OCI-LY7 (cell line): Measurements from ENCODE around the gene APEH. TPM values are rescaled to one million over a fixed set of nuclear protein-coding genes. Genes with fewer than 3 reads are reported as not detected.

Experiments used
- BruUV-seq: library from RNA; stranded (reverse); fragments of 400-500 nt; replicated peaks from 2 replicates; lab custom pipeline; 2021; lab: Mats Ljungman, UMichigan
- CTCF ChIA-PET: fragments of 300-600 bp; sonication (Branson Sonifier 250); formaldehyde crosslinking; loops from one replicate; lab custom pipeline; 2022; ENCODE audit warnings: antibody characterized with exemption; ENCODE audit not compliant: unreplicated experiment; lab: Charles Lee
- POLR2A ChIA-PET: fragments of 300-600 bp; sonication (Branson Sonifier 250); formaldehyde crosslinking; loops from one replicate; lab custom pipeline; 2022; ENCODE audit warnings: antibody characterized with exemption; lab: Charles Lee
- DNase-seq: peaks from one replicate; pipeline ENCODE4 v3.0.0-alpha.2; 2015; ENCODE audit warnings: low spot score
- H2AFZ ChIP-seq: fragments of 200-600 bp; sonication (generic), shearing (Covaris generic); 2 replicates; pipeline ENCODE4 v1.6.1; 2014; ENCODE audit warnings: mild to moderate bottlenecking, antibody characterized with exemption, low read length, moderate library complexity
- H3K27ac ChIP-seq: fragments of 200-600 bp; sonication (generic); 2 replicates; pipeline ENCODE4 v1.5.1; 2014; ENCODE audit warnings: mixed run types, low read depth, mild to moderate bottlenecking, moderate library complexity, low read length, inconsistent platforms; ENCODE audit not compliant: poor library complexity, severe bottlenecking
- H3K36me3 ChIP-seq: fragments of 200-600 bp; sonication (generic); 2 replicates; pipeline ENCODE4 v1.6.1; 2014; ENCODE audit warnings: mild to moderate bottlenecking, antibody characterized with exemption, low read length, moderate library complexity, mixed read lengths; ENCODE audit not compliant: insufficient read depth
- H3K4me1 ChIP-seq: fragments of 200-600 bp; sonication (generic); 2 replicates; pipeline ENCODE4 v1.5.1; 2014; ENCODE audit warnings: mild to moderate bottlenecking, low read length; ENCODE audit not compliant: insufficient read depth, poor library complexity, severe bottlenecking
- H3K4me2 ChIP-seq: fragments of 200-600 bp; sonication (generic); 2 replicates; pipeline ENCODE4 v1.6.1; 2014; ENCODE audit warnings: mild to moderate bottlenecking, low read length
- H3K4me3 ChIP-seq: fragments of 200-600 bp; sonication (generic); 2 replicates; pipeline ENCODE4 v1.5.1; 2014; ENCODE audit warnings: mild to moderate bottlenecking, low read depth, low read length; ENCODE audit not compliant: poor library complexity, severe bottlenecking
- H3K79me2 ChIP-seq: fragments of 200-600 bp; sonication (generic); 2 replicates; pipeline ENCODE4 v1.6.1; 2016; ENCODE audit warnings: low read depth, mild to moderate bottlenecking, low read length, moderate library complexity, mixed read lengths; ENCODE audit not compliant: insufficient read depth
- H3K9me2 ChIP-seq: fragments of 200-600 bp; sonication (generic); 2 replicates; pipeline ENCODE4 v1.6.1; 2016; ENCODE audit warnings: mild to moderate bottlenecking, low read length, mixed read lengths; ENCODE audit not compliant: insufficient read depth
- H3K9me3 ChIP-seq: fragments of 200-600 bp; sonication (generic); 2 replicates; pipeline ENCODE4 v1.6.1; 2014; ENCODE audit warnings: mild to moderate bottlenecking, mixed run types, low read length, mixed read lengths
- H4K20me1 ChIP-seq: fragments of 200-600 bp; sonication (generic); 2 replicates; pipeline ENCODE4 v1.6.1; 2014; ENCODE audit warnings: mild to moderate bottlenecking, antibody characterized with exemption, low read length, moderate library complexity, mixed read lengths; ENCODE audit not compliant: insufficient read depth
- CTCF ChIP-seq: fragments of 200-600 bp; sonication (generic); conservative IDR thresholded peaks from 2 replicates; pipeline ENCODE4 v1.5.1; 2014; ENCODE audit warnings: mild to moderate bottlenecking, antibody characterized with exemption, low read length, moderate library complexity, mixed read lengths
- EZH2phosphoT487 ChIP-seq: fragments of 200-600 bp; sonication (generic); IDR thresholded peaks from 2 replicates; pipeline ENCODE4 v1.6.1; 2018; ENCODE audit warnings: low read depth, borderline replicate concordance, mild to moderate bottlenecking, mixed run types, antibody characterized with exemption, low read length, moderate library complexity, mixed read lengths
- intact Hi-C: fragments of 100-400 bp; cut with micrococcal nuclease; formaldehyde crosslinking; loops from one replicate; pipeline ENCODE4 v1.10.0; 2022; ENCODE audit not compliant: unreplicated experiment
- total RNA-seq, 2 experiments: library from RNA; depleted of rRNA in 1 of 2; stranded (reverse); fragments of >200 nt in 1 of 2; shearing (Covaris generic) in 1 of 2; gene quantifications; 2 replicates each; pipeline ENCODE4 v1.2.3, GENCODE V29; 2014 to 2022

The APEH gene
- total RNA-seq, 2 experiments from 2014 or later: 112 to 132 TPM

DNA sequence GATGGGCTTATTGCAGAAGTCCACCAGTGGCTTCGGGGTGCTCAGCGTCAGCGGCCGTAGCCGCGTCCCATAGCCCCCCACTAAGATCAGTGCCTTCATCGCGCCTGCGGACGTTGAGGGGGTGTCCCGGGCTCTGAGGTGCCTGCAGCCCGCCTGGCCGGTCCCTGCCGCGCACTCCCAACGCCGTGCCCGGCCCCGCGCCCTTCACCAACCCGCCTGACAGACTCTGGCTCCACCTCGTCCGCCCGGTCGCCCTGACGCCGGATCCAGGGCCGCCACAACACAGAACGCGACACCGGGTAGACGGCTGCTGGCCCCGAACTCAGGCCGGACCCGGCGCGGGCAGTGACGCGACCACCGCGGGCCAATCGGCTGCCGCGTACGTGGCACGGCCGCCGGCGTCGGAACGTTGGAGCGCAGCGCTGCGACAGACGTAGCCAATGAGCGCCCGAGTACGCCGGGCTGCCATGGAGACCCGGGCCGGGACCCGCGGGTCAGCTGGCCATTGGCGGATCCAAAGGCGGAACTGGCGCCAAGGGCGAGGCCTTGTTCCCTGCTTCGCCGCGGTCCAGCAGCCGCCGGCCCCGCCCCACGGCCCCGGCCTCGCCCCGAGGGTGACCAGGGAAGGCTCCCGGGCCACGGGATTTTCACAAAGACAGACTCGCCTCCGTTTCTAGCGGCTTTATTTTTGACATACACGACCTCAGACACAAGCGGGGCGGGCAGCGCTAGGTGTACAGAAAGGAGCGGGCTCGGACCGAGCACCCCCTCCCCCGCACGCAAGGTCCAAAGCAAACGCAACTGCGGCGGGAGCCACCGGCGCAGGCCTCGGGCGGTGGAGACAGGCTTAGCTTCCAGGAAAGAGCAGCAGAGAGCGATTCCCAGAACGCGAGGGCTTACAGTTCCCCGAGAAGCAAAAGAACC lies 49.7 kb downstream of the APEH start, which contains the start of gene GMPPB:
TSS of gene GMPPB (minus strand) at position 324 of the 924 bp plus-strand sequence. CDS start at position 99, 225 bp downstream.
- TF ChIP-seq EZH2phosphoT487 (no peak), CTCF (no peak)
- peak within 1 kb of the TSS; percentile 60; the same call in 1 of the 2 replicates for H2AFZ ChIP-seq
- intact Hi-C loops: loop anchor here (1.0 to 2.0 kb wide), 2 partner anchors 63 to 81 kb away; partner anchors contain the start of gene IP6K1
- ChIA-PET POLR2A (interaction anchor here (0.6 kb wide), 1 partner anchor 376 kb away, joined by 3 read pairs; no protein-coding TSS in a partner anchor), CTCF (no interaction called here)
- H3K4me2 ChIP-seq: peak within 1 kb of the TSS; percentile 98
- DNase-seq: peak; percentile 98
- BruUV-seq: TSS peak; percentile 55
- H3K9me3 ChIP-seq: no peaks in the 10 kb centered on the region
- peaks cover 13% of the 10 kb centered on the region; the same call in 1 of the 2 replicates for H3K79me2 ChIP-seq
- H3K9me2 ChIP-seq: no peaks in the 10 kb centered on the region
- peak within 1 kb of the TSS; percentile 93 for H3K4me3 ChIP-seq
- peaks cover 50% of the 10 kb centered on the region for H3K4me1 ChIP-seq
- H3K27ac ChIP-seq: peak within 1 kb of the TSS; percentile 74
- no peaks in the 10 kb centered on the region for H4K20me1 ChIP-seq
- H3K36me3 ChIP-seq: peaks cover 61% of the 10 kb centered on the region; the same call in 1 of the 2 replicates

DNA sequence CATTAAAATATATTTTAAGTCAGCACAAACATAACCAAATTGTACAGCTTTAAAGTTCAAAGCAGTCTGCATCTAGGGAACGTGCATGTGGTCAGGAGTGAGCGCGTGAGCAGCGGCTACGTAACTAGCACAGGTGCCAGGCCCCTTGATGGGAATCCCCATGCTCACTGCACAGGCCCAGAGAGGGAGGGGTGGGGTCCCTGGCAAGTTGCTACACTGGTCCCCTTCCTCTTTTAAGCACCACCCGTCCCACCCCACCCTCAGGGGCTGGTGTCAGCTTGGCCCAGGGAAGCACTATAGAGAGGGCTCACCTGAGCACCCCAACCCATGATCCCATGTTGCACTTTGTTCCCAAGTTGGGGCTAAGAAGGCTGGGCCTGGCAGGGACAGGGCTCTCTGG lies 50.4 kb downstream of the APEH start:
- H3K9me2 ChIP-seq: no peaks in the 10 kb centered on the region
- peaks cover 48% of the 10 kb centered on the region for H3K4me1 ChIP-seq
- peaks cover 13% of the 10 kb centered on the region; the same call in 1 of the 2 replicates for H3K79me2 ChIP-seq
- H3K4me2 ChIP-seq: peak overlapping the region; percentile 98
- H3K4me3 ChIP-seq: peak overlapping the region; percentile 93
- H3K36me3 ChIP-seq: peaks cover 58% of the 10 kb centered on the region; the same call in 1 of the 2 replicates
- peak; percentile 57 for DNase-seq
- intact Hi-C loops: loop anchor here (1.0 to 2.0 kb wide), 2 partner anchors 62 to 81 kb away; partner anchors contain the start of gene IP6K1
- ChIA-PET POLR2A (no interaction called here), CTCF (no interaction called here)
- peak overlapping the region; percentile 60; the same call in 1 of the 2 replicates for H2AFZ ChIP-seq
- no peaks in the 10 kb centered on the region for H4K20me1 ChIP-seq
- TF ChIP-seq EZH2phosphoT487: no peak
- no peak for TF ChIP-seq CTCF
- H3K9me3 ChIP-seq: no peaks in the 10 kb centered on the region
- H3K27ac ChIP-seq: peak overlapping the region; percentile 74
- BruUV-seq: no TSS peak
